PC-3 (cell line): ENCODE data around the gene ADORA2A. TPM values are rescaled to one million over a fixed set of nuclear protein-coding genes. Genes with fewer than 3 reads are reported as not detected.

Experiments used
- ATAC-seq: fragments of 200-7000 bp; cut with Tn5 transposase; 2 replicates; pipeline ENCODE4 v1.9.1; 2020; ENCODE audit warnings: mild to moderate bottlenecking, moderate library complexity
- BruUV-seq: library from RNA; stranded (reverse); fragments of 400-500 nt; replicated peaks from 2 replicates; lab custom pipeline; 2021; lab: Mats Ljungman, UMichigan
- CTCF ChIA-PET: fragments of 300-600 bp; sonication (Branson Sonifier 250); formaldehyde crosslinking; loops from one replicate; lab custom pipeline; 2022; ENCODE audit warnings: antibody characterized with exemption; lab: Charles Lee
- POLR2A ChIA-PET: fragments of 300-600 bp; sonication (Branson Sonifier 250); formaldehyde crosslinking; loops from one replicate; lab custom pipeline; 2022; ENCODE audit warnings: antibody characterized with exemption; ENCODE audit not compliant: unreplicated experiment; lab: Charles Lee
- DNase-seq: peaks from one replicate; pipeline ENCODE4 v3.0.0-alpha.2; 2015
- H2AFZ ChIP-seq: fragments of 300-600 bp; sonication (generic); 2 replicates; pipeline ENCODE4 v1.6.0; 2016; ENCODE audit warnings: antibody characterized with exemption, low read length
- H3F3A ChIP-seq: fragments of 300-600 bp; sonication (generic); one replicate; pipeline ENCODE4 v1.6.0; 2017; ENCODE audit warnings: antibody characterized with exemption, low read length, control low read depth, mild to moderate bottlenecking; ENCODE audit not compliant: unreplicated experiment
- H3K27ac ChIP-seq: fragments of 300-600 bp; sonication (generic); 2 replicates; pipeline ENCODE4 v1.5.1; 2016; ENCODE audit warnings: mild to moderate bottlenecking, low read length
- H3K27me3 ChIP-seq: fragments of 300-600 bp; sonication (generic); 2 replicates; pipeline ENCODE4 v1.6.1; 2016; ENCODE audit warnings: low read length, mixed read lengths
- H3K36me3 ChIP-seq: fragments of 300-600 bp; sonication (generic); 2 replicates; pipeline ENCODE4 v1.6.1; 2016; ENCODE audit warnings: low read depth, mixed run types, low read length, mixed read lengths
- H3K4me1 ChIP-seq: fragments of 300-600 bp; sonication (generic); 2 replicates; pipeline ENCODE4 v1.5.1; 2016; ENCODE audit warnings: low read length; ENCODE audit not compliant: insufficient read depth
- H3K4me2 ChIP-seq: fragments of 300-600 bp; sonication (generic); 2 replicates; pipeline ENCODE4 v1.6.0; 2016; ENCODE audit warnings: low read length
- H3K4me3 ChIP-seq: fragments of 300-600 bp; sonication (generic); 2 replicates; pipeline ENCODE4 v1.5.1; 2016; ENCODE audit warnings: mild to moderate bottlenecking, low read length, mixed read lengths
- H3K79me2 ChIP-seq: fragments of 300-600 bp; sonication (generic); 2 replicates; pipeline ENCODE4 v1.6.1; 2017; ENCODE audit warnings: low read length, mixed read lengths
- H3K9ac ChIP-seq: fragments of 300-600 bp; sonication (generic); 2 replicates; pipeline ENCODE4 v1.6.0; 2016; ENCODE audit warnings: mild to moderate bottlenecking, low read length
- H3K9me2 ChIP-seq: fragments of 300-600 bp; sonication (generic); replicated peaks from 2 replicates; pipeline ENCODE4 v1.6.1; 2016; ENCODE audit warnings: mixed run types, low read length, mixed read lengths
- H3K9me3 ChIP-seq: fragments of 300-600 bp; sonication (generic); 2 replicates; pipeline ENCODE4 v1.6.1; 2016; ENCODE audit warnings: low read length, mixed read lengths
- H4K20me1 ChIP-seq: fragments of 300-600 bp; sonication (generic); 2 replicates; pipeline ENCODE4 v1.6.1; 2016; ENCODE audit warnings: low read length, mixed read lengths
- EZH2 ChIP-seq: fragments of 300-600 bp; sonication (generic); IDR thresholded peaks from one replicate; pipeline ENCODE4 v1.6.1; 2017; ENCODE audit warnings: antibody characterized with exemption, mild to moderate bottlenecking, low read length; ENCODE audit not compliant: unreplicated experiment
- EZH2phosphoT487 ChIP-seq: fragments of 300-600 bp; sonication (generic); IDR thresholded peaks from 2 replicates; pipeline ENCODE4 v1.6.1; 2018; ENCODE audit warnings: mild to moderate bottlenecking, antibody characterized with exemption, low read length, borderline replicate concordance
- intact Hi-C: fragments of 100-400 bp; cut with micrococcal nuclease; formaldehyde crosslinking; loops from 2 replicates; pipeline ENCODE4 v1.9.0; 2023
- total RNA-seq: library from RNA; depleted of rRNA; stranded (reverse); fragments of >200 nt; gene quantifications from 2 replicates; pipeline ENCODE4 v1.2.3, GENCODE V29; 2014
- TF ChIP-seq, protein P1 (sequence below): fragments of 300-600 bp; sonication (generic); conservative IDR thresholded peaks from 2 replicates; pipeline ENCODE4 v1.5.1; 2017; ENCODE audit warnings: antibody characterized with exemption, low read depth, mild to moderate bottlenecking, low read length

The ADORA2A gene
- total RNA-seq, 1 experiment from 2014 or later: 1.7 TPM

DNA sequence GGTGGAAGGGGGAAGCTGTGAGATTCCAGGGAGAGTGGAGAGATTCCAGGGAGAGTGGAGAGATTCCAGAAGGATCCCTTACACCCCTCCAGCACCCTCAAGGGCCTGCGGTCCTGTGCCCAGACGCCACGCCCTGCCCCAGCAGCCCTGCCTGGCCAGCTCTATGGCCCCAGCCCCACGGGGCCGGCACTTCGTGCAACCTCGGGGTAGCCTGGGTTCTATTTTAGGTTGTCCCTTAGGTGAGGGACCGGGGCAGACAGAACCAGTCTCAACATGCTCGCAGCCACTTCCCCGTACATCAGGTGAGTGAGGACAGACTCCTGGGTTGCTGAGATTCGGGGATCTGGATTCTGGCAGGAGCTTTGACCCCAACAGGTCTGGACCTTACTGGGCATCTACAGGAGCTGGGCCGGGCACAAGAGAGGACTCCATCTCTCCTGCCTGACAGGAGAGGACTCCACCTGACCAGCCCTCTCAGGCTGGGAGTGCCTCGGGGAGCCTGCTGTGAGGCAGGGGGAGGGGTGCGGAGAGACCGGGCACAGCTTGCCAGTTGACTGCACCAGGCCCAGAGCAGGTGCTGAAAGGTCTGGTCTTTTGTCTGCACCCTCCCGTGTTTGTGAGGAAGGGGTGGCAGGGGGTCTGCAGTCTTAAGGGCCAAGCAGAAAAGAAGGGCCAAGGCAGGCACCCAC is 8.5 kb upstream of the ADORA2A start:
- Histone ChIP-seq H3K9me3 (no peaks in the 10 kb centered on the region), H3K27ac (no peak overlapping the region), H3K36me3 (no peaks in the 10 kb centered on the region), H3K4me2 (no peak overlapping the region), H3K27me3 (no peaks in the 10 kb centered on the region), H3K4me1 (no peaks in the 10 kb centered on the region), H3K79me2 (no peaks in the 10 kb centered on the region), H3K9me2 (no peaks in the 10 kb centered on the region), H3K4me3 (no peak overlapping the region), H3F3A (no peaks in the 10 kb centered on the region), H2AFZ (no peak overlapping the region), H3K9ac (no peak overlapping the region), H4K20me1 (no peaks in the 10 kb centered on the region)
- intact Hi-C loops: no loop called here
- ChIA-PET POLR2A (no interaction called here), CTCF (no interaction called here)
- TF ChIP-seq EZH2phosphoT487 (no peak), EZH2 (no peak)
- TF ChIP-seq, protein P1, sequence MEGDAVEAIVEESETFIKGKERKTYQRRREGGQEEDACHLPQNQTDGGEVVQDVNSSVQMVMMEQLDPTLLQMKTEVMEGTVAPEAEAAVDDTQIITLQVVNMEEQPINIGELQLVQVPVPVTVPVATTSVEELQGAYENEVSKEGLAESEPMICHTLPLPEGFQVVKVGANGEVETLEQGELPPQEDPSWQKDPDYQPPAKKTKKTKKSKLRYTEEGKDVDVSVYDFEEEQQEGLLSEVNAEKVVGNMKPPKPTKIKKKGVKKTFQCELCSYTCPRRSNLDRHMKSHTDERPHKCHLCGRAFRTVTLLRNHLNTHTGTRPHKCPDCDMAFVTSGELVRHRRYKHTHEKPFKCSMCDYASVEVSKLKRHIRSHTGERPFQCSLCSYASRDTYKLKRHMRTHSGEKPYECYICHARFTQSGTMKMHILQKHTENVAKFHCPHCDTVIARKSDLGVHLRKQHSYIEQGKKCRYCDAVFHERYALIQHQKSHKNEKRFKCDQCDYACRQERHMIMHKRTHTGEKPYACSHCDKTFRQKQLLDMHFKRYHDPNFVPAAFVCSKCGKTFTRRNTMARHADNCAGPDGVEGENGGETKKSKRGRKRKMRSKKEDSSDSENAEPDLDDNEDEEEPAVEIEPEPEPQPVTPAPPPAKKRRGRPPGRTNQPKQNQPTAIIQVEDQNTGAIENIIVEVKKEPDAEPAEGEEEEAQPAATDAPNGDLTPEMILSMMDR: no peak
- BruUV-seq: TSS peak; percentile 5
- ATAC-seq (no peak), DNase-seq (no peak)

DNA sequence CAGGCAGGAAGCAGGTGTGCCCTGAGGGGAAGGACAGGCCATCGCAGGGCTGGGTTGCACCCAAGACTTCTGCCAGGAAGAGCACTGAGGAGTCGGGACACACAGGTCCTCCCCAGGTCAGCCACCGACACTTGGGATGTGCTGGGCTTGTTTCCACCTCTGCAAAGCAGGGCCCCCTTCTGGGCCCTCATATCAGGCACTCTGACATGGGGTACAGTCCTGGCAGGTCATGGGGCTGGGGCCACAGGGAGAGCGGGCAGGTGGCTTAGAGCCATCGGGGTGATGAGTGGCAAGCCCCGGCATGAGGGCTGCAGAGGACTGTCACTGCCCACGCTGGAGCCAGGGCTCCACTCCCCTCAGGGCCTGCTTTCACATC is 7.9 kb upstream of the ADORA2A start:
- Histone ChIP-seq H3K36me3 (no peaks in the 10 kb centered on the region), H3K9me2 (no peaks in the 10 kb centered on the region), H3K4me3 (no peak overlapping the region), H3K9me3 (no peaks in the 10 kb centered on the region), H2AFZ (no peak overlapping the region), H3K27ac (no peak overlapping the region), H3K27me3 (no peaks in the 10 kb centered on the region), H3K4me2 (no peak overlapping the region), H3F3A (no peaks in the 10 kb centered on the region), H3K79me2 (no peaks in the 10 kb centered on the region), H3K9ac (no peak overlapping the region), H4K20me1 (no peaks in the 10 kb centered on the region), H3K4me1 (no peaks in the 10 kb centered on the region)
- DNase-seq (no peak), ATAC-seq (no peak)
- POLR2A ChIA-PET: no interaction called here
- intact Hi-C loops: no loop called here
- BruUV-seq: no TSS peak
- TF ChIP-seq, protein P1: no peak
- TF ChIP-seq EZH2phosphoT487 (no peak), EZH2 (no peak)
- CTCF ChIA-PET: no interaction called here

DNA sequence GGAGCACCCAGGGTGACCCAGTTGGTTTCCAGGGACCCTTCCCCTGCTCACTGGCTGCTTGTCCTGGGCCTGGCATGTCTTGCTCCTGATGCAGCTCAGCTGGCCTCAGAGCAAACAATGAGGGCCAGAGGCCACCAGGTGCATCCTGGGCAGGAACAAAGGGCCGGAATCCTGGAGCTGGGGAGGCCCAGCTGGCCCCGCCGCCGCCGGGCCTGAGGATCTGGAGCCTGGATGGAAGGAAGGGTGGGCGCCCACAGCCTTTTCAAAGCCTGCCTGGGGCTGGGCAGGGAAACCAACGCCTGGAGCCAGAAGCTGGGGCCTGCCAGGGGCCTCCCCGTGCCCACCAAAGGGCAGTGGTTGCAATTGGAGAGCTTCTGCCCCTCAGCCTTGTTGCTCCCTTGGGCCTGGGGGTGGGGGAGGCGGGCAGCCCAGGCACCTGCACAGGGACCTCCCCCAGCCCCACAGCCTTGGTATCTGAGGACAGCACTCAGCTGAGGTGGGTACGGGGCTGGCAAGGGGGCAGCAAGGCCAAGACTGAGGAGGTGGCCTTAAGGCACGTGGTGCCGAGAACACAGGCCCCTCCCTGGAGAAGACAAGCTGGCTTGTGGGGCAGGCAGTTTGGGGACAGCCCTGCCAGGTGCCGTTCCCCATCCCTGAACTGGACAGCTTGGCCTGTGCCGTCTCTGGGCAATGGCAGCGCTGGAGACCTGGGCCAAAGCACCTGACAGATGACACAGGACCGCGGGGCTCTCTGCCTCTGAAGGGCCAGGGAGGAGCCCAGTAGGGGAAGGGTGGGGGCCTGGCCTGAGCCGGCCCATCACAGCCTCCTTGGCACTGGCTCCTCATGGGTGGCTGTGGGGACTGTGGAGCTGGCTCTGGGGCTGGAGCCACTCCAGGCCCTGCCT is 7.1 kb upstream of the ADORA2A start:
- TF ChIP-seq, protein P1: no peak
- TF ChIP-seq EZH2phosphoT487: no peak
- no peak for TF ChIP-seq EZH2
- no TSS peak for BruUV-seq
- POLR2A ChIA-PET: no interaction called here
- Histone ChIP-seq H3K79me2 (no peaks in the 10 kb centered on the region), H3F3A (no peaks in the 10 kb centered on the region), H3K9me3 (no peaks in the 10 kb centered on the region), H3K4me1 (no peaks in the 10 kb centered on the region), H4K20me1 (no peaks in the 10 kb centered on the region), H2AFZ (no peak overlapping the region), H3K9ac (no peak overlapping the region), H3K27me3 (no peaks in the 10 kb centered on the region), H3K9me2 (no peaks in the 10 kb centered on the region), H3K36me3 (no peaks in the 10 kb centered on the region), H3K4me2 (no peak overlapping the region), H3K27ac (no peak overlapping the region), H3K4me3 (no peak overlapping the region)
- CTCF ChIA-PET: no interaction called here
- ATAC-seq (no peak), DNase-seq (no peak)
- intact Hi-C loops: no loop called here
